ENCODE results near the gene CEBPA. TPM values are rescaled to one million over a fixed set of nuclear protein-coding genes. Genes with fewer than 3 reads are reported as not detected.

CEBPA gene
- polyA plus RNA-seq, 1 donor, result 4.3 TPM

DNA sequence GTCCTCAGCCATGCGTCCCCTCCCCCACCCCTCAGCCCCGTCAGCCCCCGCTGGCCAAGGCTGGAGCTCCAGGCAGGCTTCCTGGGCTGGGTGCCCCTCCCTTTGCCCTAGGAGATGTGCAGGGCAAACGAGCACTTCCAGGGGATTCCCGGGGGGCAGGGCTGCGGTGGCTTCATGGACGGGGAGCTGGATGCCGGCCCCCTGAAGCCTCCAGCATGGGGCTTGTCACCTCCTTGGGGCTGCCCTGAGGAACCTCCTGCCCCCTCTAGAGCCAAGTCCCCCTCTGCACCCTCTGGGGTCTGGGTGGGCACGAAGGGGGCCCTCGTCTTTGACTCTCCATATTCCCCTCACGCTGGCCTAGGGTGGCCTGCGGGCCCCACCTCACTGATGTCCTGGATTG, 51.3 kb downstream of the CEBPA start:
- no peak for DNase-seq

- no peak for DNase-seq
Measured at GRCh38 chr19:33250500-33250899, 51.8 kb downstream of the CEBPA start.

Other genes with a start within 250 kb of the CEBPA start
- 20.4 TPM for gene RHPN2, start 237.6 kb downstream of the CEBPA start, polyA plus RNA-seq (ENCODE audit: insufficient read length)
- 17.3 TPM for gene GPATCH1, start 221.4 kb downstream of the CEBPA start, polyA plus RNA-seq (ENCODE audit: insufficient read length)
- 2.0 TPM for gene WDR88, start 170.4 kb downstream of the CEBPA start, polyA plus RNA-seq (ENCODE audit: insufficient read length)
- gene LRP3, start 108.2 kb downstream of the CEBPA start, polyA plus RNA-seq (ENCODE audit: insufficient read length), result 16.3 TPM
- 0.47 TPM for gene SLC7A10, start 76.7 kb downstream of the CEBPA start, polyA plus RNA-seq (ENCODE audit: insufficient read length)
- 25.6 TPM for gene CEBPG, start 71.2 kb upstream of the CEBPA start, polyA plus RNA-seq (ENCODE audit: insufficient read length)
- gene PEPD, start 219.3 kb upstream of the CEBPA start, polyA plus RNA-seq (ENCODE audit: insufficient read length), result 123 TPM